ENCODE measurements around the gene PGGT1B. TPM values are rescaled to one million over a fixed set of nuclear protein-coding genes. Genes with fewer than 3 reads are reported as not detected.

The PGGT1B gene
- 49.9 TPM for total RNA-seq

DNA sequence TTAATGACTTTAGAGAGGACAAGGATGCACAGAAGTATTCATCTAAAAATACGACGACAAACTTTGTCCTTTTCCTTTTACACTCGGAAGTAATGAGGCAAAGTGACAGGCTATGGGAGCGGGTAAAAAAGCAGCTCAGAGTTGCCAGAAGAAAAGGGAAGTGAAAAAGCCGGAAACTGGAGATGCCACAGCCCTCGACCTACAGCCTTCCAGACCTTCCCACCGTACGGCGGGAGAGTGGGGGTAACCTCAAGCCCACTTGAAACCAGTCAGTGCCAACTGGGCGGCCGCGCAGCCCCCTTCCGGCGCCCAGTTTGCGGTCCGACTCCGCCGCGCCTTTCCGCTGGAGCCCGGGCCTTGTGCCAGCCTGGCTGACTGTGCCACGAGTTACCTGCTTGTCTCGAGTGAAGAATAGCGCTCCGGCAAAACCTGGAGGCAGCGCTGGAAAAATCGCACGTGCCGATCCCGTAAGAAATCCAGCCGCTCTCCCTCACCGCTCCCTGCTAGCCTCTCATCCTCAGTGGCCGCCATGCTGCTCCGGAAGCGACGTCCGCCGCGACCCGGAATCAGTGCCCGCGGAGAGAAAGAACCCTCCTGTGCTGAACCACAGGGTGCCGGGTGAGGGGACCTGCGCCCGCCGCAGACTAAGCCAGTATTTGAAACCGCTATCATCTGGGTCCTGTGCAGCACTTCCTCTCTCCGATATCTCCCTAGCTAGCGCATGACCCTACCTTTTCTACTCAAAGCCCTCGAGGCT, at the start of gene PGGT1B:
Gene PGGT1B, minus strand, starts transcription at position 557 of the 757 bp plus-strand sequence. Its CDS starts 26 bp downstream, at position 531.
- peak; percentile 79 for DNase-seq (ENCODE audit: low spot score)

DNA sequence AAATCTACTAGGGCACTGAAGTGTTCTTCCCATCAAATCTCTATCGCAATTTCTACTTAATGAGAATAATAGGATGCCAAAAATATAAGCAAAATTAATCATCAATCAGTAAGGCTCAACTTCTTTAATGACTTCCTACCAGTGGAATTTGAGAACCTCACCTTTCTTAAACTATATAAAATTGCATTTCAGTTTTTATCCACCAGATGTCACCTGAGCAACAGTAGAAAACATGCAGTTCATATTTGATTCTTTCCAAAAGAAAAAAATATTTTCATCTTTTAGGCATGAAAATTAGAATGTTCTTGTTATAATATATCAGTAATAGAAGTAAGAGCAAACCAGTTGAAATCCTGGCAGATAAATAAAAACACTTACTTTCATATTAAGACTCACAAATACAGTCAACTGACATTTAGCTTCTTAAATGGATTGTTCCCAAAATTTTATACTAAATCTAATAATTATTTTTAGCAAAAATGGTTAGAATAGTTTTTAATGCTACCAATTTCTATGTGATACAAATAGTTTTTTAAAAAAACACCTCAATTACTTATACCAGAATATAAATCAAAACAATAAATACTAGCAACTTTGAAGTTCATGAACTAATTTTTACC, 47.2 kb upstream of the PGGT1B start:
- DNase-seq (ENCODE audit: low spot score), result no peak

DNA sequence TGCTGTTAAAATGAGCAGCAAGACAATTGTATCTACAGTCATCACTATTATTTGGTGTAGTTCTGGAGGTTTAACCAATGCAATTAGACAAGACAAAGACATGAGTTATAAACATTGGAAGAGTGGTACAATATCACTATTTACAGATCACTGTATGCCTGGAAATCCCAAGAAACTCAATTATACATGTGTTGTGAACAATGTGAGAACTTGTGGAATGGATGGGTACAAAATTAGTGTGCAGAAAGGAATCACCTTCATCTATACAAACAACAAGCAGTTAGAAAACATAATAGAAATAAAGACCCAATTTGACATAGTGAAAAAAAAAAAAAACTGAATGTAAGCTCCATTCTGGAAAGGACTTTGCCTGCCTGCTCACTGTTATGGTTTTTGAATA, 46.1 kb upstream of the PGGT1B start:
- no peak for DNase-seq (ENCODE audit: low spot score)

DNA sequence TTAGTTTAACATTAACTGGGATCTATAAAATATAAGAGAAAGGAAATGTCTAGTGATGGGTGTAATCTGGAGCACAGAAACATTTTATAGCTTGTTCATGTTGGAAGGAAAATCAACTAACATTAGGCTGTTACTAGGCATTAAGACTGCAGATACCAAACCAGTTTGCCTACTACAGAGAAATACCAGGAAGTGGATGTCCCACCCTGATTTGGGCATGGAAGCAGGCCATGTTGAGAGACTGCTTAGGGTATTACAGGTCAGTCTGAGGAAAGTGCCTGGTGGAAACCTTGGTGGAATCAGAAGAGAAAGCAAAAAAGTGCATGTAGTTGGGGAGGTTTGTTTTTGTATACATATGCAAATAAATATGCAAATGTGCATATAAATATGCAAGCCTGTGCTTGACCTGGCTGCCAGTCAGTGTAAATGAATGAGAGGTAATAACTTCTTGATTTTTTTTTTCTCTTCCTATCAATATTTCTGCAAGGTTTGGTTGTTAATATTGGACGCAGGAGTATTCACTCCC, 43.4 kb upstream of the PGGT1B start:
- peak; percentile 63 for DNase-seq (ENCODE audit: low spot score)

DNA sequence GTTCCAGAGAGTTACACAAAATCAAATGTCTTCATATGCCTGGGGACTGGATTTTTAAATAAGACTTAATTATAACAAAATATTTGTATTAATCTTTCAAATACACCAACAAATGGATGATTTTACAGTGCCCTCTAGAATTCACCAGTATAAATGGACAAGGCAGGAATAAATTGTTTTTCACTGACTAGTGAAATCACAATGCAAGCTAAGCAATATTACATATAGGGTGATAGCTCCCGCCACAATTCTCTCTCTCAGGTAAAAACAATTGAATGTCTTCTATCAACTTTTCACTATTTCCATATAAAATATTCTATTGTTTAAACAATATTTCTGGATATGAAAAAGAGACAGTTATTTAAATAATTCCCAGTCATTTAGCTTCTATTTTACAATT, 41.8 kb upstream of the PGGT1B start:
- DNase-seq (ENCODE audit: low spot score), result no peak

DNA sequence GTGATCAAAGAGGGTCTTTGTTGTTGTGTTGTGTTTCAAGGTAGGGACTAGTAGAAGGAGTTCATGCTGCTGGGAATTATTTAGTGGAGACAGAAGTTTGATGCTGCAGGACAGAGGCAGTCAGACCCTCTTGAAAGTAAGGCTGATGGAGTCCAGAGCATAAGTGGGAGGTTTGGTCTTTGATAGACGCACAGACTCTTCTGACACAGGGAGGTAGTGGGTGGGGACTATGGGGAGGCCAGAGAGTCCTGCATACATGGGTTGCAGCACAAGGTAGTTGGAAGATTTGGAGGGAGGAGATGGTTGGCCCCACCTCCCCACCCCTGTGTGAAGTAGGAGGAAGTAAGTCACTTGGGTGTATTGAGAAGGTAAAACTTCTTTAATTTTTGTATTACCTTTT, 36.1 kb upstream of the PGGT1B start:
- no peak for DNase-seq (ENCODE audit: low spot score)

DNA sequence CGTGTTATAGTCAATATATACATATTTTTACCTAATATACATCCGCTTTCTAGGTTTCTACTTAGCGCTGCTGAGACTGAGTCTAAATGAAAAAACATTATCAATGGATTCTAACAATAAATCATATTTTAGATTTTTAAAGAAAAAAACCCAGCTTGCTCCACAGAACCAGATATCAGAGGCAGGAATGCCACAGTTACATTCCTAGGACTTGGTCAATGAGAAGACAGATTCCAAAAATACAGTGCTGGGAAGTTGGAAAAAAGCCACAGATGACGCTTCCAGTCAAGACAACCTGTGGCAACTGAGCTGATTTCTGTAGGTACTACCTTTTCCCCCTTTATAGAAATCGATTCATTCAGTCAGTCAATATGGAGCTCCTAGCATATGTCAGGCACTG, 34.4 kb upstream of the PGGT1B start:
- no peak for DNase-seq (ENCODE audit: low spot score)

DNA sequence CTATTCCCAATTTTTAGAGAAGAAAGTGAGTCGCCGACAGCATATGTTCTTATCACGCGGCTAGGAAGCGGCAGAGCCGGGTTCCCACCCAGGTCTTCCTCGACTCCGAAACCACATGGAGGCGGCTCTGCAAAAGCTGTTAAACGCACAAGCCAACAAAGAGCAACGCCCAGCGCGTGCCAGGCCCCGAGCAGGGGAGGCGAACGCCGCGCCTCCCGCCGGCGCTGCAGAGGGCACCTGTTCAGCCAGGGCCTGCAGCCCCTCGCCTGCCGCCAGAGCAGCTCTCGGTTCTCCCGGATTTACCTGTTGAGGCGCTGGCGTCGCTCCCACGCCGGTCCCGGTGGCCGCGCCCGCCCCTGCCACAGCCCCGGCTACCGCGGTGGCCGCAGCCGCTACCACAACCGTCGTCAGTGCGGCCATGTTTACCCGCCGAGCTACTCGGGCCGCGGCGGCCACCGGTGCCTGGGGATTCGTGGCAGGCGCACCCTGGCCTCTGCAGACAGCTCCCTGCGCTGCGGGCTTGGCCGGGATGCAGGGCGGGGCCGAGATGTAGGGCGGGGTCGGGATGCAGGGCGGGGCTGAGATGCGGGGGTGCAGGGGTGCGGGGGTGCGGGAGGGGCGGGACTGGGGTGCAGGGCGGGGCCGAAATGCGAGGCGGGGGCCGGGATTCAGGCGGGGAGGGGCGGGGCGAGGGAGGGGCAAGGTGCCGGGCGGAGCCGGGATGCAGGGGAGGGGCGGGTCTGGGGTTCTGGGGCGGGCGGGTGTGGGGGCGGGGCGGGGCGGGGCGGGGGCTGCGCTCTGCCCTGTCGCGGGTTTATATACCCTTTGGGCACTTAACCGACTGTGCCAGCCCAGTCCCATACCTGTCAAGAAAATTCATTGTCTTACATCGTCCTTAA, 33.7 kb upstream of the PGGT1B start, which contains the start of gene CCDC112:
Gene CCDC112, minus strand, starts transcription at position 531 of the 899 bp plus-strand sequence. Its CDS starts 111 bp downstream, at position 420.
- DNase-seq (ENCODE audit: low spot score), result peak; percentile 87

DNA sequence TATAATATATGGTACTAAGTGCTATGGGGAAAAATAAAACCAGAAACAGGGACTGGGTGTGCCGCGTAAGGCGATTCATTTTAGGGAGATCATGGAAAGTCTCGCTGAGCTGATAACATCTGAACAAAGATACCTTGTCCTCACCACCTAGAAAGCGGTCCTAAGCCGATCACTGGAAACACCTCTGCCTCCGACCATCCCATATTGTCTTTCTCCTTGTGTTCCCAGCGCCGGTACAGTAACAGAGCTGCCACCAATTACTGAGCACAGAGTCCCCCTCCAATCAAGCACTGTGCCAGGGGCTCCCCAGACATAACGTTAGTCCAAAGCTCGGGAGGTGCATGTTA, 33.1 kb upstream of the PGGT1B start:
- DNase-seq (ENCODE audit: low spot score), result no peak

DNA sequence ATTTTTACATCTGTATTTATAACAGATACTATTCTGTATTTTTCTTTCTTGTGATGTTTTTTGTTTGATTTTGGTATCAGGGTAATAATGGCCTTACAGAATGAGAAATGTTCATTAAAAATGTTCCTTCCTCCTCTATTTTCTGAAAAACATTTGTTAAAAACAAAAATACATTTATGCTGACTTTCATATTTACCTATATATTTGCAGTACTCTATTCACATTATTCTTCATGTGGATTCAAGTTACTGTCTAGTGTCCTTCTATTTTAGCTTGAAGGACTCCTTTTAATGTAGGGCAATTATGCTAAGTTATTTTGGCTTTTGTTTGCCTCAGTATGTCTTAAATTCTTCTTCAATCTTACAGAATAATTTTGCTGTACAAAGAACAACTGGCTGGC, 28.7 kb upstream of the PGGT1B start:
- no peak for DNase-seq (ENCODE audit: low spot score)

DNA sequence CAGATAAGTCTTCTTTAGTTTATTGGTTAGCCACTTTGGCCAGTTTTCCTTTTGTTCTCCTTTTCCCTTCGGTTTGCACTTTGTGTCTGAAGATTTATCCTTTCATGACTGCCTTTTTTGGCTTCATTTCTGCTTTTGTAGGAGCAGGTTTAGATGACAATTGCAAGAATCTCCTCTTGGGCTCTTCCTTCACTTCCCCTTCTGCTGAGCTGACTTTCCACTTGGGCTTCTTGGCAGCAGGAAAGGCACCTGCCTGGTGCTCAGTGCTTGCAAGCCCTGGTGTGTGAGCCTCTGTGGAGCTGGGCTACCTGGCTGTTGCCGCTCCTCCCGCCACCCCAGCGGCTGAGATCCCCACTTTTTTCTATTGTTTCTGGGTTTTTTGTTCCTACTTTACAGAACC, 26.4 kb upstream of the PGGT1B start:
- no peak for DNase-seq (ENCODE audit: low spot score)

DNA sequence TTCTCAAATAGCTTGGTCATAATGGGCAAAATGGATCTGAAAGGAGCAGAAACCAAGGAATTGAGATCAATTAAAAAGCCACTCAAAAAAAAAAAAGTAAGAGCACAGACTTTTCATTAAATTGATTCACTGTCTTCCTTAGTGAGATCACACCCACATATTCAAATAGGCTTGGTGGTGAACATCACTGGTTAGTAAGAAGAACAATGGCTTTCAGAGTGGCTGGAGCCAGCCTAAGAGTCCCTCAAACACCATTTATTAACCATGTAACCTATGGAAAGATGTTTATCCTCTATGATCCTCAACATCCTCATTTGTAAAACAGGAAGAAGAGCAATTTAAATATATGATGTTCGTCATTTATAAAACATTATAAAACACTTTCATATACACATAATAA, 21.3 kb upstream of the PGGT1B start:
- no peak for DNase-seq (ENCODE audit: low spot score)

DNA sequence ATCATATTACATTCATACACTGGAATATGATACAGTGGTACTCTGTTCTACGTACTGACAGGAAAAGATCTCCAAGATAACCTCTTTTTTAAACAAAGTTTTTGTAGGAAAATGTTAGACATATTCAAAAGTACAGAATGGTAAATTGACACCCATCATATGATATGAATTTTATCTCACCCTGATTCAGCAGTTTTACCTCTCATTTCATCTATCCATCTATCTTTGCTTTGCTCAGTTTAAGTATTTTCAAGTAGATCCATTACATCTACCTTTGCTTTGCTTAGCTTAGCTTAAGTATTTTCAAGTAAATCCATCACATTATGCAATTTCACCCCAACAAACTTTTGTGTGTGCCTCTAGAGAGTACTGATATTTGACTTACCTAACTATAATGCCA, 19.5 kb upstream of the PGGT1B start:
- no peak for DNase-seq (ENCODE audit: low spot score)

DNA sequence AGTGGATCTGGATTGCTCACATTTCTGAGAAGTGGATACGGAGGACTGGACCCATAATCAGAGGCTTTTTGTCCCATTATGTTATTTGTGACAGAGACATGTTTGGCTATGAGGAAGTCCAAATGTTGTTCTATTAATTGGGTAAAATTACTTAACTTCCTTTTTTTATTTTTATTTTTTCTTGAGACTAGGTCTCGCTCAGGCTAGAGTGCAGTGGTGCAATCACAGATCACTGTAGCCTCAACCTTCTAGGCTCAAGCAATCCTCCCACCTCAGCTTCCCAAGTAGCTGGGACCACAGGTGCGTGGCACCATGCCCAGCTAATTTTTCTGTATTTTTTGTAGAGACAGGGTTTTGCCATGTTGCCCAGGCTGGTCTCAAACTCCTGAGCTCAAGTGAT, 11.9 kb upstream of the PGGT1B start:
- no peak for DNase-seq (ENCODE audit: low spot score)

DNA sequence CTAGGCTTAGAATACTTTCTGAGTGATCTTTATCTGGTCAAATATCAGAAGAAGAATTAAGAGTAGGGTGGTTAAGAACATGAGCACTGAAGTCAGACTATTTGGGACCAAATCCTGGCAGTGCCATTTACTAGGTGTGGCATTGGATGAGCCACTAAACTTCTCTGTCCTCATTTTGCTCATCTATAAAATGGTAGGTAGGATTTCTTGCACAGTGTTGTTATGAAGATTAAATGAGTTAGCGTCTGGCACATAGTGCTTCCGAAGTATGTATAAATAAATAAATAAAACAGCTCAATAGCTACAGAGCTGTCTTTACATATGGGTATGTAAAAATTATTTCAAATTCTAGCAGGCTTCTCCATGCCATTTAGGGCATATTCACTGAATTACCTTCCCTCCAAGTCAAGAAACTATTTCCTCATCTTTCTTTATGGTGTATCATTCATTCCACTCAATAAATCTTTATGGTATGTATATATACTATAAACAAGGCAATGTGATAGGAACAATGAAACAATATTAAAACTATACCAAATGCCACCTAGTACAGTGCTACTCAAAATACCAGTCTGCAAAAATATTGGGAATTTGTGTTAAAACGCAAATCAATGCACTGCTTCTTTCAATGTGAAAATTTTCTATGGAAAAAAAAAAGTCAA, 9.8 kb upstream of the PGGT1B start:
- no peak for DNase-seq (ENCODE audit: low spot score)

DNA sequence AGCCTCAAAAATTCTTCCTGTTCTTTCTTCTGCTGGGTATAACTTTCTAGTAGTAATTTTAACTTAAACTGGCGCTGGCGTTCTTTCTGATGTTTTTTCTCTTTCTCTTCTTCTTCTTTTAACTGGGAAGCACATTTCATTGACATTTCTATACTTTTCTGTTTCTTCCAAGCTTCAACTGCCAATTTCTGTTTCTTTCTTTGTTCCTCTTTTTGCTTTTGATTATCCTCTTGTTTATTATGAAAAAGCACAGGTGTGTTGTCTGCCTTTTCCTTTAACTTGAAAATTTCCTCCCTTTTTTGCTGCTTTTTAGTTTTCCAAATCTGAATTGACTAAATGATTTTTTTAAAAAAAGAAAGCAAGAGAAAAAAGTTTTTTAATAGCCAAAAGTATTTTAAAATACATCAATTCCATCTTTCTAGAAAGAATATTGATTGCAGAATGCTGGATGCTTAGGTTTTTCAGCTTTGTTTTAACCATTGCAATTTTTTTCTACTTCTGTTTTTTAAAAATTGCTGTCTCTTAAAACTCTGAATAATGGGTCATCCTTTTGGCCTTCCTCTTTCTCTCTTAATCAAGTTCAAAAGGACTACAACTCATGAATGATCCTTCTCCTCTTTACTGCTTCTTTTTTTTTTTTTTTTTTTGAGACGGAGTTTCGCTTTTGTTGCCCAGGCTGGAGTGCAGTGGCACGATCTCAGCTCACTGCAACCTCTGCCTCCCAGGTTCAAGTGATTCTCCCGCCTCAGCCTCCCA, 8.8 kb upstream of the PGGT1B start:
- no peak for DNase-seq (ENCODE audit: low spot score)

DNA sequence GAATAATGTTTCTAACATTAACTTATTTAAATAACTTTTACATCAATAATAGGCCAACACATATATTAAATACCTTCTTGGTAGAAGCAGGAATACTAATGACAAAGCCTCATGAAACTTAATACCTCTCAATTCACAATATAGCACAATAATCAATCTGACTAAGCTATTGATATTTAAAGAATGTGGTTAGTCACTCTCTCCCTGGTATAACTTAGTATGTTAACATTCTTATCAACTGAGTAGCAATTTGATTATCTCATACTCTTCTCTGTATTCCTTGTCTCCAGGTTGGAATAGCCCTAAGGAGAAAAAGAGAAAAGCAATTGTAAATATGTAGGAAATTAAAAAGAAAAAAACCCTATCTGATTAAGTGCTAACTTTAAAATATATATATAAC, 4.9 kb upstream of the PGGT1B start:
- no peak for DNase-seq (ENCODE audit: low spot score)

DNA sequence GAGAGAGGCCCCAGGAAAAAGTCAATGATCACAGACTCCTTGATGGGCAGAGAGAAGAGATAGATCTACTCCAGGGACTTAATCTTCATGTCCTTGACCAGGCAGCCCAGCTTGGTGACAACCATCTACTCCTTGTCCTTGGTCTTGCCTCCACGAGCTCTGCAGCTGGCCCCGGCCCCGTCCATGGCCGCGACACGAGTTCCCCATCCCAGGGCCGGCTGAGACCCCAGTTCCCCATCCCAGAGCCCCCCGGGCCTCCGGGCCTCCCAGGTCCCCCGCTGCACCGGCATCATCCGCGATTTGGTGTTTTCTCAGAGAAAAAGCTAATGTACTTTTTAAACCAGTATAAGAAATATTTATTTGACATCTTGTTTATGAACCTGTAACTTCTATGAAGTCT, 2.5 kb upstream of the PGGT1B start:
- DNase-seq (ENCODE audit: low spot score), result no peak

DNA sequence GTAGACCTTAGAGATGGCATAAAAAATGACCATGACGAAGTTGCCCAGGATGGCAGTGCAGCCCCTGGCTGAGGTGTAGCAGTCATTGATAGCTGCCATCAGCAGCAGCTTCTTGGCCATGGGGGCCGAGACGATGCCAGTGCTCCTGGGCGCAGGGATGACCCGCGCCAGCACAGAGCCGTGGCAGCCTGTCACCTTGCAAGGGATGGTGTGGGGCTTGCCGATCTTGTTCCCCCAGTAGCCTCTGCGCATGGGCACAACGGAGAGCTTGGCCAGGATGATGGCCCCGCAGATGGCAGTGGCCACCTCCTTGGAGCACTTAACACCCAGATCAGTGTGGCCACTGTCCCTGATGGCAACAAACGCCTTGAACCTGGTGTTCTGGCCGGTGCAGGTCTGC, 2.1 kb upstream of the PGGT1B start:
- no peak for DNase-seq (ENCODE audit: low spot score)

DNA sequence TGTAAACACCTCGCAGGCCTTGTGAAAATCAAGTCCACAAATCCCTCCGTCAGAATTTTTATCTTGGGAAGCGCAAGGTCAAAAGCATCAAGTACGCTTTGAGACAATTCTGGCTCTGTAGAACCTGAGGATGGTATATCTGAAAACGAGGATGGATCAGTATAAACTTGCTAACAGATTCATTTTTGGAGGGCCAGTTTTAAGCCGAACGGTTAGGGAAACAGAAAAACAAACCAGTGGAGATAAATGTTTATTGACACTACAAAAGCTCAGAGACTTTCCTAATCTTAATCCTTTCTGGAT, 352 bp upstream of the PGGT1B start:
- DNase-seq (ENCODE audit: low spot score), result no peak

DNA sequence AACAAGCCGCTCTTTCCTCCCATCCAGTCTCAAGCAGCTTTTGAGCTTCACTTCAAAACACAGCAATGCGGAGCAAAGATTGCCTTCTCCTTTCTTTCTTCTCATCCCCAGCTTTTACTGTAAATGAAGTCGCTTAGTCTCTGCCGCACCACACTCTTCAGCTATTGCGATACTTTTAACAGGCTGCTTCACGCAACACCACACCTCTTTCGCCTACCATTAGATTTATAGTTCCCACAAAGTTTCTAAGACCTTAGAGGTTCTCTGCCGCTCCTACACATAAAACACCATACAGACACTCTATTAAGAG, 711 bp downstream of the PGGT1B start:
- DNase-seq (ENCODE audit: low spot score), result no peak

DNA sequence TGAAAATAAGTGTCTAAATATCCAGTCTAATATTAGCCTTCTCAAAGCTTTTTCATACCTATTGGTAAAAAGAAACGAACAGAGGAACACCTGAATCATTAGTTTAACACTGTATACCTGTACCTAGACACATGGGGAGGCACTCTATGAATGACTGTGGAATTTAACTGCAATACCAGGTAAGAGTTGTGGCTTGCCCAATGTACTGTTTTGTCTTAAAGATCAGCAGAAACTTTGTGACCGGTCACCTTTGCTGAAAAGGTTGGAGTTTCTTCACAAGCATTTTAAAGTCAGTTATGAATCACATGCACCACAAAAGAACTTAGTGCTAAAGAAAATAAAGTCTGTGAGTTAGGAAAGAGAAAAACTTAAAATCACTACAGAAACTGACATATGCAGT, 2.4 kb downstream of the PGGT1B start:
- no peak for DNase-seq (ENCODE audit: low spot score)
